GM19023 (cell line): ENCODE measurements around the gene GPR153.
"Not testable (repeated sequence)": the region's sequence is repeated elsewhere in the genome, so short reads cannot be mapped to it uniquely, and the experiment has no call there.

Experiments
- ATAC-seq: cut with Tn5 transposase; IDR thresholded peaks from one replicate; pipeline ENCODE4 v1.9.1; 2021; ENCODE audit warnings: mild to moderate bottlenecking, moderate library complexity; ENCODE audit not compliant: unreplicated experiment

Gene GPR153

GRCh38 chr1:6235296-6235677 lies 25.6 kb downstream of the GPR153 start:
- no peak for ATAC-seq

- ATAC-seq: no peak
Observed at GRCh38 chr1:6234502-6235295, 26.2 kb downstream of the GPR153 start.

GRCh38 chr1:6233376-6233775 lies 27.5 kb downstream of the GPR153 start:
- ATAC-seq: no peak

GRCh38 chr1:6225651-6226050 lies 35.2 kb downstream of the GPR153 start:
- no peak for ATAC-seq

- ATAC-seq: no peak
Observed at GRCh38 chr1:6224718-6225117, 36.2 kb downstream of the GPR153 start.

- ATAC-seq: no peak
Observed at GRCh38 chr1:6223617-6224016, 37.3 kb downstream of the GPR153 start.

GRCh38 chr1:6222636-6223035 lies 38.3 kb downstream of the GPR153 start:
- no peak for ATAC-seq

GRCh38 chr1:6221210-6221784 lies 39.6 kb downstream of the GPR153 start:
- ATAC-seq: no peak

- no peak for ATAC-seq
Observed at GRCh38 chr1:6220236-6220635, 40.7 kb downstream of the GPR153 start.

- not testable (repeated sequence) for ATAC-seq
Observed at GRCh38 chr1:6219641-6220040, 41.3 kb downstream of the GPR153 start.

- ATAC-seq: no peak
Observed at GRCh38 chr1:6218375-6219164, 42.3 kb downstream of the GPR153 start.

GRCh38 chr1:6212193-6212959 lies 48.5 kb downstream of the GPR153 start:
- no peak for ATAC-seq

GRCh38 chr1:6211731-6212130 lies 49.2 kb downstream of the GPR153 start:
- no peak for ATAC-seq

- ATAC-seq: no peak
Observed at GRCh38 chr1:6210591-6211355, 50.1 kb downstream of the GPR153 start.

- ATAC-seq: no peak
Observed at GRCh38 chr1:6209661-6210580, 51.0 kb downstream of the GPR153 start.

GRCh38 chr1:6208723-6209660 lies 51.9 kb downstream of the GPR153 start:
- no peak for ATAC-seq

- ATAC-seq: no peak
Observed at GRCh38 chr1:6207921-6208320, 53.0 kb downstream of the GPR153 start.
